BLaER1 (cell line): Measurements from ENCODE around the gene GIGYF1.
"Not testable (repeated sequence)": the region's sequence is repeated elsewhere in the genome, so short reads cannot be mapped to it uniquely, and the experiment has no call there.

Experiments used
- H3K27ac ChIP-seq: shearing (Covaris generic); formaldehyde crosslinking; 2 replicates; pipeline ENCODE4 v1.8.1; 2022
- H3K27me3 ChIP-seq: shearing (Covaris generic); formaldehyde crosslinking; 2 replicates; pipeline ENCODE4 v1.8.1; 2022
- H3K36me3 ChIP-seq: shearing (Covaris generic); formaldehyde crosslinking; 2 replicates; pipeline ENCODE4 v1.8.1; 2022
- H3K4me1 ChIP-seq: shearing (Covaris generic); formaldehyde crosslinking; 2 replicates; pipeline ENCODE4 v1.8.1; 2022
- H3K4me2 ChIP-seq: shearing (Covaris generic); formaldehyde crosslinking; 2 replicates; pipeline ENCODE4 v1.8.1; 2022
- H3K4me3 ChIP-seq: shearing (Covaris generic); formaldehyde crosslinking; 2 replicates; pipeline ENCODE4 v1.8.1; 2022
- H3K9ac ChIP-seq: shearing (Covaris generic); formaldehyde crosslinking; 2 replicates; pipeline ENCODE4 v1.8.1; 2022
- H3K9me3 ChIP-seq: shearing (Covaris generic); formaldehyde crosslinking; 2 replicates; pipeline ENCODE4 v1.8.1; 2022
- H4K20me1 ChIP-seq: shearing (Covaris generic); formaldehyde crosslinking; 2 replicates; pipeline ENCODE4 v1.8.1; 2022
- Cebpa-rat ChIP-seq: shearing (Covaris generic); IDR thresholded peaks from 2 replicates; pipeline ENCODE4 v1.8.1; 2022

The GIGYF1 gene

GRCh38 chr7:100710452-100710851 is 16.4 kb upstream of the GIGYF1 start:
- Histone ChIP-seq H3K9ac (no peak overlapping the region), H3K36me3 (peaks cover 24% of the 10 kb centered on the region), H3K27ac (no peak overlapping the region), H4K20me1 (peaks cover 16% of the 10 kb centered on the region), H3K4me3 (no peak overlapping the region), H3K9me3 (no peaks in the 10 kb centered on the region), H3K4me1 (peaks cover 31% of the 10 kb centered on the region), H3K4me2 (no peak overlapping the region), H3K27me3 (no peaks in the 10 kb centered on the region)
- TF ChIP-seq Cebpa-rat: no peak

- no peak overlapping the region for H3K27ac ChIP-seq
- H3K9me3 ChIP-seq: no peaks in the 10 kb centered on the region
- no peak for TF ChIP-seq Cebpa-rat
- no peak overlapping the region for H3K9ac ChIP-seq
- 0 out of 2 replicates have a peak overlapping the region, but pooled peaks have one; percentile 100 for H3K4me2 ChIP-seq
- no peak overlapping the region for H3K4me3 ChIP-seq
- H3K4me1 ChIP-seq: peaks cover 37% of the 10 kb centered on the region
- no peaks in the 10 kb centered on the region for H3K27me3 ChIP-seq
- H3K36me3 ChIP-seq: peaks cover 24% of the 10 kb centered on the region
- H4K20me1 ChIP-seq: peaks cover 16% of the 10 kb centered on the region
Measured at GRCh38 chr7:100708395-100708794, 14.3 kb upstream of the GIGYF1 start.

- peaks cover 16% of the 10 kb centered on the region for H4K20me1 ChIP-seq
- peak overlapping the region; percentile 92 for H3K4me3 ChIP-seq
- H3K4me2 ChIP-seq: peak overlapping the region; percentile 100
- H3K27me3 ChIP-seq: no peaks in the 10 kb centered on the region
- peaks cover 24% of the 10 kb centered on the region for H3K36me3 ChIP-seq
- H3K4me1 ChIP-seq: peaks cover 37% of the 10 kb centered on the region
- H3K9me3 ChIP-seq: no peaks in the 10 kb centered on the region
- H3K9ac ChIP-seq: peak overlapping the region; percentile 97
- peak overlapping the region; percentile 95 for H3K27ac ChIP-seq
- no peak for TF ChIP-seq Cebpa-rat
Measured at GRCh38 chr7:100706672-100707311, 12.7 kb upstream of the GIGYF1 start.

- no peaks in the 10 kb centered on the region for H3K9me3 ChIP-seq
- H3K27me3 ChIP-seq: no peaks in the 10 kb centered on the region
- peak within 1 kb of the TSS; percentile 97 for H3K9ac ChIP-seq
- H3K4me3 ChIP-seq: peak within 1 kb of the TSS; percentile 92
- H4K20me1 ChIP-seq: peaks cover 16% of the 10 kb centered on the region
- H3K4me2 ChIP-seq: peak within 1 kb of the TSS; percentile 100
- TF ChIP-seq Cebpa-rat: no peak
- peaks cover 42% of the 10 kb centered on the region for H3K4me1 ChIP-seq
- peaks cover 24% of the 10 kb centered on the region for H3K36me3 ChIP-seq
- peak within 1 kb of the TSS; percentile 95 for H3K27ac ChIP-seq
Measured at GRCh38 chr7:100705753-100706671, 12.0 kb upstream of the GIGYF1 start, which contains the start of gene POP7. POP7 (plus strand) TSS chr7:100706121; CDS start chr7:100706831, 710 bp downstream.

- peak overlapping the region; percentile 100 for H3K4me2 ChIP-seq
- peak overlapping the region; percentile 92 for H3K4me3 ChIP-seq
- no peak for TF ChIP-seq Cebpa-rat
- H4K20me1 ChIP-seq: peaks cover 16% of the 10 kb centered on the region
- H3K9ac ChIP-seq: peak overlapping the region; percentile 97
- H3K27me3 ChIP-seq: no peaks in the 10 kb centered on the region
- peak overlapping the region; percentile 95 for H3K27ac ChIP-seq
- peaks cover 44% of the 10 kb centered on the region for H3K4me1 ChIP-seq
- H3K9me3 ChIP-seq: no peaks in the 10 kb centered on the region
- peaks cover 24% of the 10 kb centered on the region for H3K36me3 ChIP-seq
Measured at GRCh38 chr7:100705320-100705752, 11.3 kb upstream of the GIGYF1 start.

- H3K27ac ChIP-seq, H3K36me3 ChIP-seq, H3K9ac ChIP-seq, H3K9me3 ChIP-seq, H3K4me3 ChIP-seq, H3K27me3 ChIP-seq, H4K20me1 ChIP-seq: not testable (repeated sequence)
- H3K4me1 ChIP-seq: peaks cover 13% of the 10 kb centered on the region
- peak overlapping the region; percentile 24 for H3K4me2 ChIP-seq
Measured at GRCh38 chr7:100701089-100701488, 7.0 kb upstream of the GIGYF1 start.

- H3K27me3 ChIP-seq: no peaks in the 10 kb centered on the region
- no peak overlapping the region for H3K27ac ChIP-seq
- H4K20me1 ChIP-seq: no peaks in the 10 kb centered on the region
- no peak for TF ChIP-seq Cebpa-rat
- H3K4me2 ChIP-seq: no peak overlapping the region
- peaks cover 21% of the 10 kb centered on the region for H3K4me1 ChIP-seq
- no peaks in the 10 kb centered on the region for H3K9me3 ChIP-seq
- H3K36me3 ChIP-seq: no peaks in the 10 kb centered on the region
- no peak overlapping the region for H3K4me3 ChIP-seq
- H3K9ac ChIP-seq: no peak overlapping the region
Measured at GRCh38 chr7:100699018-100699417, 5.0 kb upstream of the GIGYF1 start.

- Histone ChIP-seq H3K4me2 (no peak overlapping the region), H3K4me1 (peaks cover 37% of the 10 kb centered on the region), H3K27ac (no peak overlapping the region), H4K20me1 (peaks cover 26% of the 10 kb centered on the region), H3K27me3 (no peaks in the 10 kb centered on the region), H3K4me3 (no peak overlapping the region), H3K36me3 (peaks cover 1% of the 10 kb centered on the region; the same call in 1 of the 2 replicates), H3K9ac (no peak overlapping the region), H3K9me3 (no peaks in the 10 kb centered on the region)
- no peak for TF ChIP-seq Cebpa-rat
Measured at GRCh38 chr7:100696123-100696521, 2.1 kb upstream of the GIGYF1 start.

GRCh38 chr7:100693312-100694097 is 545 bp downstream of the GIGYF1 start:
- peak overlapping the region; percentile 100 for H3K4me3 ChIP-seq
- peak overlapping the region; percentile 97 for H3K27ac ChIP-seq
- H3K27me3 ChIP-seq: no peaks in the 10 kb centered on the region
- peaks cover 52% of the 10 kb centered on the region for H4K20me1 ChIP-seq
- peaks cover 12% of the 10 kb centered on the region for H3K36me3 ChIP-seq
- peak overlapping the region; percentile 91 for H3K4me2 ChIP-seq
- H3K9me3 ChIP-seq: no peaks in the 10 kb centered on the region
- H3K4me1 ChIP-seq: peaks cover 60% of the 10 kb centered on the region
- H3K9ac ChIP-seq: peak overlapping the region; percentile 99
- TF ChIP-seq Cebpa-rat: no peak
